Limb (tissue), 2 donors: Measurements from ENCODE around the gene NCMAP.
"Not testable (repeated sequence)": the region's sequence is repeated elsewhere in the genome, so short reads cannot be mapped to it uniquely, and the experiment has no call there.

Source experiments
- DNase-seq, 2 donors: peaks; one replicate each; pipeline ENCODE4 v3.0.0-alpha.2; 2016; ENCODE audit errors: extremely low spot score in 2 of 2

Gene NCMAP, protein sequence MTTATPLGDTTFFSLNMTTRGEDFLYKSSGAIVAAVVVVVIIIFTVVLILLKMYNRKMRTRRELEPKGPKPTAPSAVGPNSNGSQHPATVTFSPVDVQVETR

GRCh38 chr1:24555591-24556413 lies at the start of gene NCMAP:
Gene NCMAP (plus strand): TSS chr1:24556087. CDS start chr1:24595431, 39,344 bp downstream.
- DNase-seq = no peak

DNA sequence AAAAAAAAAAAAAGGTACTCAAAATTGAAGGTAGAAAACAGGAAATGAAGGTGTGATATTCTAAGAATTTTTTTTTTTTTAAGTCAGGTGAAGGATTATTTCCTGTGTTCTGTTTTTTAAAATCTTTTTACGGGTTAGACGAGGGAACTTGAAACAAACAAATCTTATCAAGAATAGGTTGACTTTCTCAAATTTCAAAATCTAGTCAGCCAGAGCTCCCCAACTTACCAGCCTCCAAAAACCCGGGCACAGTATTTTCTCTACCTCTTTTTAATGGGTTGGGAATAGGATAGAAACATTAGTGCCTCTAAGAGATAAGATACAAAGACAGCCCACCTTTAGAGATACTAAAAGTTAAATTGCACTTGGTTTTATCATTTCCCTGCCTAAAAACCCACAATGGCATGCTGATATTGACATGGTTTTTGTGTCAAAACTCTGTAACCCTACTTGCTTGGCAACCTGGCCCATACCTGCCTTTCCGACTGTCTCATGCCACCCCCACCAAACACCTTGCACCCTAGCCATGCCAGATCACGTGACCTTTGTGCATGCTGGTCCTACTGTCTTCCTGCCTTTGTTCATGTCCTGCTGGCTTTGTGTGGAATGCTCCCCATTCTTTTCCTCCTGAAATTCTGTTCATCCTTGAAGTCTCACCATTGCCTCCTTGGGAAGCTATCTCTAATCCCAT lies 49.1 kb upstream of the NCMAP start:
- DNase-seq = no peak

GRCh38 chr1:24507405-24507804 lies 48.5 kb upstream of the NCMAP start:
- DNase-seq = no peak

GRCh38 chr1:24508911-24509310 lies 47.0 kb upstream of the NCMAP start:
- DNase-seq = no peak

DNA sequence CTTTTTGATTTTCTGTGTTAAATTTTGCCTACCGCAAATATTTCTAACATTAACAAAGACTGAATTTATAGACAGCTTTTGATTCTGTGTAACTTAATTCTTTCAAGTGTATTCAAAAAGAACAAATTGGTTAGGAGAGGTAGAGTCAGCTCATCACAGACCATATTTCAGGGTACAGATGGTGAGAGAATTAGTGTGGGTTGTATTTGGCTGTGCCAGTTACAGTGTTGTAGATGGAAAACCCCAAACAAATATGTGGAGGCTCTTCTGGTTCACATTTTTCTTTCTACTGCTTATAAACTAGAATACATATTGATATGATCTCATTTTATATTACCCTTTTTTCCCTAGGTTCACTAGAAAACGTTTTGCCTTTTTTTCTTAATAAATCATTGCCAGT lies 42.2 kb upstream of the NCMAP start:
- DNase-seq = no peak

GRCh38 chr1:24514946-24515345 lies 40.9 kb upstream of the NCMAP start:
- DNase-seq = no peak

- not testable (repeated sequence) for DNase-seq
Measured at GRCh38 chr1:24515671-24516209, 40.1 kb upstream of the NCMAP start.

DNA sequence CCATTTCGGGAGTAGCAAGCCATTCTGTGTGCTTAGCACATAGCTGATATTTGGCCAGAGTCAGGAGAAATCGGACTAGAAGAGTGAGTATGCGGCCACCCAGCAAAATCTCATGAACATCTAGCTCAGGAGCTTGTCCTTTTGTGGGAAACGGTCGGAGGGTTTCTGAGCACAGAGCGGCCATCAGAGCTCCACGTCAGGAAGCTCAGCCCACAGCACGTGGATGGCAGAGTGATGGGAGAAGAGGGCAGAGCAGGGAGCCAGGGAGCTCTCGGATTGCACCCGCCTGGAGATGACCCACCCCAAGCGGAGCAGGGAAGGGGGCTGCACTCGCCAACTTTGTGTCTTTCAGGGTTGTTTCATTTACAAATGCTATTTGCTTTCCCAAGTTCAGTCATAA lies 39.4 kb upstream of the NCMAP start:
- DNase-seq = no peak

DNA sequence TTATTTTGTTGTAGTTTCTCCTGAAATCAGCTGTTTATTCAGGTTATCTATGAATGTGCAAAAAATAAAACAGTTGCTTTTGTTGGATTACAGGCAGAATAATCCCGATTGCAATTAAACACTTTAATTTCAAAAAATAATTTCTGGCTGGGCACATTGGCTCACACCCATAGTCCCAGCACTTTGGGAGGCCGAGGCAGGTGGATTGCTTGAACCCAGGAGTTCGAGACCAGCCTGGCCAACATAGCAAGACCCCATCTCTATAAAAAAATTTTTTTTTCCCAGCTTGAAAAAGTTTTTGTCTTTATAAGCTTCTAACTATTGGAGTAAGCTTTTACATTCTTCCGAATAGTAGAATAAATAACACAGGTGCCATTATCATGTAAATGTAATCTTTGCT lies 38.0 kb upstream of the NCMAP start:
- DNase-seq = no peak

DNA sequence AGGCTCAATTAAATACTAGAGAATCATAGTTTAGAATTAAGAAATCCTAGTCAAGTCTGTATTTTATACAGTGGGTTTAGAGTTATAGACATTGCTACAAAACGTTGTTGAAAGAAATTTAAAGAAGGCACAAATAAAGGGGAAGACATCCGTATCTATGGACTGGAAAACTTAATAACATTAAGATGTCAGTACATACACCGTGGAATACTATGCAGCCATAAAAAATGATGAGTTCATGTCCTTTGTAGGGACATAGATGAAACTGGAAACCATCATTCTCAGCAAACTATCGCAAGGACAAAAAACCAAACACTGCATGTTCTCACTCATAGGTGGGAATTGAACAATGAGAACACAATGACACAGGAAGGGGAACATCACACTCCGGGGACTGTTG lies 35.6 kb upstream of the NCMAP start:
- DNase-seq = not testable (repeated sequence)

GRCh38 chr1:24525606-24526005 lies 30.3 kb upstream of the NCMAP start:
- DNase-seq = no peak

DNA sequence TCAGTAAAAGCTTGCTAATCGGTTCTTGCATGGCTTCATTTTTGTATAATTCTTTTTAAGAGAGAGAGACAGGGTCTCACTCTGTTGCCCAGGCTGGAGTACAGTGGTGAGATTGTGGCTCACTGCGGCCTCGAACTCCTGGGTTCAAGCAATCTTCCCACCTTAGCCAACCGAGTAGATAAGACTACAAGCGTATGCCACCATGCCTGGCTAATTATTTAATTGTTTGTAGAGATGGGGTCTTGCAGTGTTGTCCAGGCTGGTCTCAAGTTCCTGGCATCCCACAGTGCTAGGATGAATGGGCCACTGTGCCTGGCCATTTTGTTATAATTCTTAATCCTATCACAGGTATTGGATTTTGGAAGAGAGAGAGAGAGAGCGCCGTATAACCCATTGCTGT lies 29.8 kb upstream of the NCMAP start:
- DNase-seq = no peak

DNA sequence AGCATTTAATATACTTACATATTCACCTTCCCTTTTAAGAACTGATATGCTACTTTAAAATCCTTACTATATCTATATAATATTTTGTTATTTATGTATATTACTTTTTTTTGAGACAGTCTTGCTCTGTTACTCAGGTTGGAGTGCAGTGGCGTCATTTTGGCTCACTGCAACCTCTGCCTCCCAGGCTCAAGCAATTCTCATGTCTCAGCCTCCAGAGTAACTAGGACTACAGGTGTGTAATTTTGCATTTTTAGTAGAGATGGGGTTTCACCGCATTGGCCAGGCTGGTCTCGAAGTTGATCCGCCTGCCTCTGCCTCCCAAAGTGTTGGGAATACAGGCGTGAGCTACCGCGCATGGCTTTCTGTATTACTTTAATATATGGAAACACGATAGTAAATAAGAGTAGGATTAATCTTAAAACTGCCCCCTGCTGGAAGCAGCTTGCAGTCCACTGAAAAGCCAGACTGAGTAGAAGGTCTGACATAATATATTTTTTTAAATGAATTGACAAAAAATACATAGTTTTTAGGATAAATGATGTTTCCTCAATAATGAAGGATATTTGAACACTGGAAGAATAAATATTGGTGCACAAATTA lies 28.8 kb upstream of the NCMAP start:
- DNase-seq = no peak

DNA sequence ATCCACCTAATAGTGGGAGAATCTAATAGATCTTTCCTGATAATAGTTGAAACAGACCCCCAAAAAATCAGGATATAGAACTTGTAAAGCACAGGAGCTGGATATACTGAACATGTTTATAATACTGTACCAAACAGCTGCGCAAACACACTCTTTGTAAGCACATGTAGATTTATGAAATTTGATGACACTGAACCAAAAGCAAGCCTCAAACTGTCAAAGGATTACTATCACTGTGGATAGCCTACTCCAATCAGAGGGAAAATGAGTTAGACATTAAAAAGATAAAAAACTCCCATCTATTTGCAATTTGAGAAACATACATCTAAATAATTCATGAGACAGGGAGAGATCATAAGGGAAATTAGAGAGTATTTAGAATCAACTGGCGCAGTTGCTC lies 27.1 kb upstream of the NCMAP start:
- DNase-seq = no peak

DNA sequence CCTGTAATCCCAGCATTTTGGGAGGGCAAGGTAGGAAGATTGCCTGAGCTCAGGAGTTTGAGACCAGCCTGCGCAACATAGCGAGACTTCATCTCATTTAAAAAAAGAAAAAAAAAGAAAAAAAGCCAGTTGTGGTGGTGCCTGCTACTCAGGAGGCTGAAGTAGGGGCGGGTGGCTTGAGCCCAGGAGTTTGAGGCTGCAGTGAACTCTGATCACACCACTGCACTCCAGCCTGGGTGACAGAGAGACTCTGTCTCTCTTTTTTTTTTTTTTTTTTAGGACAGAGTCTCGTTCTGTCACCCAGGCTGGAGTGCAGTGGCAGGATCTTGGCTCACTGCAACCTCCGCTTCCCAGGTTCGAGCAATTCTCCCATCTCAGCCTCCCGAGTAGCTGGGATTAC lies 26.6 kb upstream of the NCMAP start:
- DNase-seq = not testable (repeated sequence)

- DNase-seq = no peak
Measured at GRCh38 chr1:24535021-24535424, 20.9 kb upstream of the NCMAP start.

DNA sequence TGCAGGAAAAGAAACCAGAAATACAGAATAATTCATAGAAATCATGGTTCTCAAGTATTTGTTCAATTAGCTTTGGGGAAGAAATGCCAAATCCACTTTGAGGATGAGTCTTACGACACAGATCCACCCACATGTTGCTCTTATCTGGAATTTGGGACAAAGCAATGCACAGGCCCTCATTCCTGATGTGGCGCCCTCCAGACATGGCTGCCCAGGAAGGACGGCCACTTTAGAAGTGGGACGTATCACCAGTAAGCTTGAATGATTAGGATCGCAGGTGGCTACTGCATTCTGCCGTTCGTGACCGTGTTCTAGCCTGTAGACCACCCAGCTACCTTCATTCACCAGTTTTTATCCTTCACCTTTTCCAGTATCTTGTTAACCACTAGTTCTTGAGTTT lies 20.1 kb upstream of the NCMAP start:
- DNase-seq = no peak

- DNase-seq = no peak
Measured at GRCh38 chr1:24536391-24536840, 19.5 kb upstream of the NCMAP start.

- no peak for DNase-seq
Measured at GRCh38 chr1:24540051-24540905, 15.6 kb upstream of the NCMAP start.

- no peak for DNase-seq
Measured at GRCh38 chr1:24540906-24541710, 14.8 kb upstream of the NCMAP start.
